ENCODE measurements around the gene PPIAL4G.
"Not testable (repeated sequence)": the region's sequence is repeated elsewhere in the genome, so short reads cannot be mapped to it uniquely, and the experiment has no call there.

The PPIAL4G gene

DNA sequence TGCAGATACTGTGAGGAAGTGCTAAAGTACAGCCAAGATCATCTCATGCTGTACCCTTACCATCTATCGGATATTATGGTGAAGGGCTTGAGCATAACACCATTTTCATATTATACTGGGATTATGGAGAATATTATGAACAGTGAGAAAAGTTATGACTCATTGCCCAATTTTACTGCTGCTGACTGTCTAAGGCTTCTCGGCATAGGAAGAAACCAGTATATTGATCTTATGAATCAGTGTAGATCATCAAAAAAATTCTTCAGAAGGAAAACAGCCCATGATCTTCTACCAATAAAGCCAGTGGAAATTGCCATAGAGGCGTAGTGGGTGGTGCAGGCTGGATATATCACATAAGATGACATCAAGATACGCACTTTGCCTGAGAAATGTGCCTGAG lies 47.7 kb downstream of the PPIAL4G start:
- H3K4me3 ChIP-seq (ENCODE audit: low read depth, low read length) = no peak overlapping the region
- DNase-seq (ENCODE audit: low read depth) = no peak
- TF ChIP-seq, protein P1, sequence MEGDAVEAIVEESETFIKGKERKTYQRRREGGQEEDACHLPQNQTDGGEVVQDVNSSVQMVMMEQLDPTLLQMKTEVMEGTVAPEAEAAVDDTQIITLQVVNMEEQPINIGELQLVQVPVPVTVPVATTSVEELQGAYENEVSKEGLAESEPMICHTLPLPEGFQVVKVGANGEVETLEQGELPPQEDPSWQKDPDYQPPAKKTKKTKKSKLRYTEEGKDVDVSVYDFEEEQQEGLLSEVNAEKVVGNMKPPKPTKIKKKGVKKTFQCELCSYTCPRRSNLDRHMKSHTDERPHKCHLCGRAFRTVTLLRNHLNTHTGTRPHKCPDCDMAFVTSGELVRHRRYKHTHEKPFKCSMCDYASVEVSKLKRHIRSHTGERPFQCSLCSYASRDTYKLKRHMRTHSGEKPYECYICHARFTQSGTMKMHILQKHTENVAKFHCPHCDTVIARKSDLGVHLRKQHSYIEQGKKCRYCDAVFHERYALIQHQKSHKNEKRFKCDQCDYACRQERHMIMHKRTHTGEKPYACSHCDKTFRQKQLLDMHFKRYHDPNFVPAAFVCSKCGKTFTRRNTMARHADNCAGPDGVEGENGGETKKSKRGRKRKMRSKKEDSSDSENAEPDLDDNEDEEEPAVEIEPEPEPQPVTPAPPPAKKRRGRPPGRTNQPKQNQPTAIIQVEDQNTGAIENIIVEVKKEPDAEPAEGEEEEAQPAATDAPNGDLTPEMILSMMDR (IDR thresholded peaks at IDR 0.05; ENCODE audit: low read depth, low read length, missing control alignments) = no peak

DNA sequence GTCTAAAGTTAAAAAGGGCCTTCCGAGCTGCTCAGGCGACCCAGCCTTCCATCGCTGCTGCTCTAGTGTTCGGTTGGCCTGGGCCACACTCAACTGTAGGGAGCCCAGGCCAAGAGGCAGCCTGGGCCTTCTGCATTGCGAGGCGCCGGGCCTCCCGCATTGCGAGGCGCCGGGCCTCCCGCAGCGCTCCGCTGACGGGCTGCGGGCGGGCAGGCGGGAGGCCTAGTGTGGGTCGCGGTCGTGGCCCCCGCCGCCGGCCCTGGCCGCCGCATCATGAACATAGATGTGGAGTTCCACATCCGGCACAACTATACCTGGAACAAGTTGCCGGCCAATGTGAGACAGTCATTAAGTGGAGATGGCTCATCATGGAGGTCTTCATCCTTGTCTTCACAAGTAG lies 48.3 kb downstream of the PPIAL4G start:
- DNase-seq (ENCODE audit: low read depth) = no peak
- no peak overlapping the region for H3K4me3 ChIP-seq (ENCODE audit: low read depth, low read length)
- TF ChIP-seq, protein P1 (IDR thresholded peaks at IDR 0.05; ENCODE audit: low read depth, low read length, missing control alignments) = no peak

DNA sequence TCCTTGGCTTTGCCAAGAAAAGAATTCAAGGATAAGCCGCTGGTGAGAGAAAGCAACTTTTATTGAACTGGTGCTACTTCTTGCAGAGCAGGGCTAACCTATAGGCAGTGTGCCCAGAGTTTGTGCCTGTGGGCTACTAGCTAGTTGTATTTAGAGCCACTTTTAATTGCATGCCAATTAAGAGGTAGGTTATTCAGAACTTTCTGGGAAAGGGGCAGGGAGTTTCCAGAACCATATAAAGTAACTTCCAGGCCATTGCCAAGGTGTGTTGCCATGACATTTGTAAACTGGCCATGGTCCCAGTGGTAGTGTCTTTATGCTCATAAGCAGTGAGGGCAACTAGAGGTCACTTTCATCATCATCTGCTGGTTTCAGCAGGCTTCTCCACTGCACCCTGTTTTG lies 50.2 kb downstream of the PPIAL4G start:
- not testable (repeated sequence) for DNase-seq (ENCODE audit: low read depth)

More for the DNA sequence above, 50.2 kb downstream of the PPIAL4G start:
- H3K4me3 ChIP-seq (ENCODE audit: low read depth, low read length) = not testable (repeated sequence)
